Peyer's patch (tissue), 4 donors: ENCODE data around the gene RECK.
A peak's percentile ranks its signal among the peaks of the same experiment; 100 is the strongest.

Source experiments
- POLR2A ChIP-seq, 2 donors: fragments of 450-650 bp; IDR thresholded peaks; one replicate each; pipeline ENCODE4 v1.5.1; 2017; ENCODE audit warnings: antibody characterized with exemption in 2 of 2, mild to moderate bottlenecking in 2 of 2, moderate library complexity in 2 of 2
- TF ChIP-seq, protein P1 (sequence below), 6 experiments: fragments of 450-650 bp in 4 of 6; fragments of 200-600 bp in 2 of 6; sonication (generic) in 1 of 6; IDR thresholded peaks; one replicate each; pipeline ENCODE4 v1.5.1; 2017 to 2019; ENCODE audit warnings: antibody characterized with exemption in 6 of 6, mild to moderate bottlenecking in 3 of 6, moderate library complexity in 1 of 6

DNA sequence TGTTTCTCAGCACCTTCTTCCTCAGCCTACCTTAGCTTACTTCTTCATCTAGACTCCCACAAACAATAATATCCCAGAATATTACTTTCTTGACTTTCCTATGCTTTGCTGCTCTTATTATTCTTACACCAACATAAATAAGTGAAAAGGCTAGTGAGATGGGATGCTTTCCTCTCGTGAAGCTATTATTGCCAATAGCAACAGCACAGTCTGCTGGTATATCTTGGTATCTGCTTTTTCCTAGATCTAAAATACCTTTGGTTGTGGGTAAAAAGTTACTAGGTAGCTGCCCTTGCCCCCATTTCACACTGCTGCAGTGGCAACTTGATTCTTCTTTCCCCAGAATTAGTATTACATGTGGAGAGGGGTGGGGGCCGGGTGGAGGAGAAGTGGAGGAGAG is 73.7 kb downstream of the RECK start:
- TF ChIP-seq, protein P1, sequence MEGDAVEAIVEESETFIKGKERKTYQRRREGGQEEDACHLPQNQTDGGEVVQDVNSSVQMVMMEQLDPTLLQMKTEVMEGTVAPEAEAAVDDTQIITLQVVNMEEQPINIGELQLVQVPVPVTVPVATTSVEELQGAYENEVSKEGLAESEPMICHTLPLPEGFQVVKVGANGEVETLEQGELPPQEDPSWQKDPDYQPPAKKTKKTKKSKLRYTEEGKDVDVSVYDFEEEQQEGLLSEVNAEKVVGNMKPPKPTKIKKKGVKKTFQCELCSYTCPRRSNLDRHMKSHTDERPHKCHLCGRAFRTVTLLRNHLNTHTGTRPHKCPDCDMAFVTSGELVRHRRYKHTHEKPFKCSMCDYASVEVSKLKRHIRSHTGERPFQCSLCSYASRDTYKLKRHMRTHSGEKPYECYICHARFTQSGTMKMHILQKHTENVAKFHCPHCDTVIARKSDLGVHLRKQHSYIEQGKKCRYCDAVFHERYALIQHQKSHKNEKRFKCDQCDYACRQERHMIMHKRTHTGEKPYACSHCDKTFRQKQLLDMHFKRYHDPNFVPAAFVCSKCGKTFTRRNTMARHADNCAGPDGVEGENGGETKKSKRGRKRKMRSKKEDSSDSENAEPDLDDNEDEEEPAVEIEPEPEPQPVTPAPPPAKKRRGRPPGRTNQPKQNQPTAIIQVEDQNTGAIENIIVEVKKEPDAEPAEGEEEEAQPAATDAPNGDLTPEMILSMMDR (IDR thresholded peaks at IDR 0.05): peak in 3 of 6 experiments; percentile 28 to 47 (median 42)
- TF ChIP-seq POLR2A (IDR thresholded peaks at IDR 0.05): no peak
